Lower leg skin (tissue), 3 donors: ENCODE measurements around the gene MTHFD2L.

Experiments
- POLR2A ChIP-seq, 2 donors: fragments of 450-650 bp; IDR thresholded peaks; one replicate each; pipeline ENCODE4 v1.6.1; 2016 to 2017; ENCODE audit warnings: antibody characterized with exemption in 2 of 2, mild to moderate bottlenecking in 1 of 2, moderate library complexity in 1 of 2
- TF ChIP-seq, protein P1 (sequence below), 3 donors: fragments of 450-650 bp; IDR thresholded peaks; one replicate each; pipeline ENCODE4 v1.5.1; 2016; ENCODE audit warnings: antibody characterized with exemption in 3 of 3, mild to moderate bottlenecking in 3 of 3, moderate library complexity in 2 of 3

DNA sequence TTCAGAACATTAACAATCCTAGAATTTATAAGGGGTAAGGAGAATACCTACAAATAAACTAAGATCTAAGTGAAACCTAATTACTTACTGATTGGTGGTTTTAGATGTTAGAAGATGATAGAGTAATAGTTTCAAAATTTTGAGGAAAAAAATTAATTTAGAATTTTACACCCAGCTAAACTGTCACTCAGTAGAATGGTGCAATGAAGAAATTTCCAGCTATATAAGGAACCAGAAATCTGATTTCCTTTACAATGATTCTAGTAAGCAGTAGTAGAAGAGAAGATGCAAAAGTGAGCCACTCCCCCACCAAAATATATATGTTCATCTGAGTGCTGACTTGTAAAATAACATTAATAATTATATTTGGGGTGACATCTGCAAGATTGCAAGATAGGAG lies 95.0 kb downstream of the MTHFD2L start:
- TF ChIP-seq POLR2A (IDR thresholded peaks at IDR 0.05) = no peak
- TF ChIP-seq, protein P1, sequence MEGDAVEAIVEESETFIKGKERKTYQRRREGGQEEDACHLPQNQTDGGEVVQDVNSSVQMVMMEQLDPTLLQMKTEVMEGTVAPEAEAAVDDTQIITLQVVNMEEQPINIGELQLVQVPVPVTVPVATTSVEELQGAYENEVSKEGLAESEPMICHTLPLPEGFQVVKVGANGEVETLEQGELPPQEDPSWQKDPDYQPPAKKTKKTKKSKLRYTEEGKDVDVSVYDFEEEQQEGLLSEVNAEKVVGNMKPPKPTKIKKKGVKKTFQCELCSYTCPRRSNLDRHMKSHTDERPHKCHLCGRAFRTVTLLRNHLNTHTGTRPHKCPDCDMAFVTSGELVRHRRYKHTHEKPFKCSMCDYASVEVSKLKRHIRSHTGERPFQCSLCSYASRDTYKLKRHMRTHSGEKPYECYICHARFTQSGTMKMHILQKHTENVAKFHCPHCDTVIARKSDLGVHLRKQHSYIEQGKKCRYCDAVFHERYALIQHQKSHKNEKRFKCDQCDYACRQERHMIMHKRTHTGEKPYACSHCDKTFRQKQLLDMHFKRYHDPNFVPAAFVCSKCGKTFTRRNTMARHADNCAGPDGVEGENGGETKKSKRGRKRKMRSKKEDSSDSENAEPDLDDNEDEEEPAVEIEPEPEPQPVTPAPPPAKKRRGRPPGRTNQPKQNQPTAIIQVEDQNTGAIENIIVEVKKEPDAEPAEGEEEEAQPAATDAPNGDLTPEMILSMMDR (IDR thresholded peaks at IDR 0.05) = no peak
